NCI-H187 treated with DMSO at 0.1 percent for 48 hours (cell line): ENCODE measurements around the gene CORO2A.

Experiments
- DNase-seq: peaks from one replicate; lab custom pipeline; 2025; lab: John Stamatoyannopoulos, UW

CORO2A gene

GRCh38 chr9:98168153-98168780 is 24.2 kb downstream of the CORO2A start:
- no peak for DNase-seq

GRCh38 chr9:98164912-98165311 is 27.5 kb downstream of the CORO2A start:
- DNase-seq: no peak

- no peak for DNase-seq
Observed at GRCh38 chr9:98162613-98163012, 29.8 kb downstream of the CORO2A start.

GRCh38 chr9:98161851-98162250 is 30.6 kb downstream of the CORO2A start:
- no peak for DNase-seq

GRCh38 chr9:98159790-98160189 is 32.6 kb downstream of the CORO2A start:
- no peak for DNase-seq

DNA sequence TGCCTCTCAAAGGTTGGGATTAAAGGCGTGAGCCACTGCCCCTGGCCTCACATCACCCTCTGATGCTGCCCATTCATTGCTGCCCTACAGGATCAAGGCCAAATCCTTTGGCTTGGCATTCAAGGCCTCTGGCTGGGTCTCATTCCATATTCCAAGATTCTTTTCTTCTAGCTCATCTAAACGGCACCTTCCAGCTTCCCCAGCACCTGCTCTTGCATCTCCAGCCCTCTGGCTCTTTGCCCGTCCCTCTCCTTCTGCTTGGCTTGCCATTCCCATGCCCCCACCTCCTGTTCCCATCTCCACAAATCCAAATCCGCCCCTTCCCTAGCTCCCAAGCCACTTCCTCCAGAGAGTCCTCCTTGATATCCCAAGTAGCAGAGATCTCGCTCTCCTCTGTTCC is 33.1 kb downstream of the CORO2A start:
- DNase-seq: no peak

- DNase-seq: no peak
Observed at GRCh38 chr9:98158071-98158831, 34.2 kb downstream of the CORO2A start.

GRCh38 chr9:98157372-98157771 is 35.1 kb downstream of the CORO2A start:
- DNase-seq: no peak

DNA sequence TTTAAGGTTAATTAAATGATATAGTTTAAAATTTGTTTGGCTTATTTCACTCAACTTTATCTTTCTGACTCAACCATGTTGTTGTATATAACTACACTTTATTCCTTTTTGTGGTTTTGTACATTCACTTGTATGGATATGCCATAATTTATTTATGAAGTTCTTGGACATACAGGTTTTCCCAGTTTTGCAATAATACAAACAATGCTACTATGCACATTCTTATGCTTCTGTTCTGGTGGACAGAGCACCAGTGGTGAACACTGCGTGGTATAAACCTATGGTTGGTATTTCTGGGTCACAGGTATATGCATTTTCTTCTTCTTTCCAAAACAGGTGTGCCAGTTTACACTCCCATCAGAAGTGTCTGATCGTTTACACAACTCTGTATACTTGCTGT is 37.8 kb downstream of the CORO2A start:
- no peak for DNase-seq

GRCh38 chr9:98152526-98152925 is 39.9 kb downstream of the CORO2A start:
- DNase-seq: no peak

DNA sequence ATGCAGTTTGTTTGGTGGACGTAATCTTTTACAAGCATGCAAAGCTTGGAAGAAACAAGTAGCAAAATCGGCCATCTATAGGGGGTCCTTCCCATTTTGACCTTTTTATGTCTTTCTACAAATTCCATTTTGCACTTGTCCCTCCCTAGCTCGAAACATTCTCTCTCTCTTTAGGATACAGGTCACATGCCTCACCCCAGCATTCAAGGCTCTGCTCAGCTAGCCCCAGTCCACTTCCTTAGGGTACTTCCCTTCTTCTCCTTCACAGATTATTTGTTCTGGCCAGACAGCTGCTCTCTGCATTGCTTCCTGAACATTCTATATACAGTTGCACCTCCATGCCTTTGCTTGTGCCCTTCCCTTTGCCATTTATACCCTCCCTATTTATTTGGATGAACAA is 41.7 kb downstream of the CORO2A start:
- DNase-seq: no peak

DNA sequence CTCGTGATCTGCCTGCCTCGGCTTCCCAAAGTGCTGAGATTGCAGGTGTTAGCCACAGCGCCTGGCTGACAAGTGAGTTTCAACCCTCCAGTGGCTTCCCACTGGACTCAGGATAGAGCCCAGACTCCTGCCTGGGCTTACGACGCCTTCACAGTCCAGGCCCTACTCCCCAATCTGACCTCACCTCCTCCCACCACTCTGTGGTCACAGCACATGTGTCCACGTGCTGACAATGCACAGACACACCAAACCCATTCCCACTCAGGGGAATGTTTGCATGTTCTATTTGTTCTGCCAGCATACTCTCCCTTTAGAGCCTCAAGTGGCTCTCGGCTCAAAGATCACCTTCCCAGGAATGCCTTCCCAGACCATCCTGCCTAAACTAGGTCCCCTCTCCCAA is 42.3 kb downstream of the CORO2A start:
- no peak for DNase-seq

- no peak for DNase-seq
Observed at GRCh38 chr9:98149422-98149821, 43.0 kb downstream of the CORO2A start.

DNA sequence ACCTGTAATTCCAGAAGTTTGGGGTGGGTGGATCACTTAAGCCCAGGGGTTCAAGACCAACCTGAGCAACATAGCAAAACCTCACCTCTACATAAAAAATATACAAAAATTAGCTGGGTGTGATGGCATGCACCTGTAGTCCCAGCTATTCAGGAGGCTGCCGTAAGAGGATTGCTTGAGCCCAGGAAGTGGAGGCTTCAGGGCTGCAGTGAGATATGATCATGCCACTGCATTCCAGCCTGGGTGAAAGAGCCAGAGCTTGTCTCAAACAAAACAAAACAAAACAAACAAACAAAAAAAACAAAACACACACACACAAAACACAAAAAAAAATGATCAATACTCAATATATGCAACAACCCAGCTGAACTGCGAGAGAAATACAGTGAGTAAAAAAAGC is 44.0 kb downstream of the CORO2A start:
- DNase-seq: no peak

DNA sequence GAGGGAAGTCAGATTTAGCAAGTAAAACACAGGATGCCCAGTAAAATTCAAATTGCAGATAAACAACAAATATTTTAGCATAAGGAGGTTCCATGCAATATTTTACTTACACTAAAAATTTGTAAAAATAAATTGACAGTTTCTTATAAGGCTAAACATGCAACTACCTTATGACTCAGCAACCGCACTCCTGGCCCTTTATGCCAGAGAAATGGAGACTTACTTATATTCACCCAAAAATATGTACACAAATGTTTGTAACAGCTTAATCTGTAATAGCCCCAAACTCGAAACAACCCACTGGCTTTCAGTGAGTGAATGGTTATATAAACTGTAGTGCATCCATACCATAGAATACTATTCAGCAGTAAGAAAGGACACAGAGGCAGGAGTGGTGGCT is 44.9 kb downstream of the CORO2A start:
- DNase-seq: no peak

DNA sequence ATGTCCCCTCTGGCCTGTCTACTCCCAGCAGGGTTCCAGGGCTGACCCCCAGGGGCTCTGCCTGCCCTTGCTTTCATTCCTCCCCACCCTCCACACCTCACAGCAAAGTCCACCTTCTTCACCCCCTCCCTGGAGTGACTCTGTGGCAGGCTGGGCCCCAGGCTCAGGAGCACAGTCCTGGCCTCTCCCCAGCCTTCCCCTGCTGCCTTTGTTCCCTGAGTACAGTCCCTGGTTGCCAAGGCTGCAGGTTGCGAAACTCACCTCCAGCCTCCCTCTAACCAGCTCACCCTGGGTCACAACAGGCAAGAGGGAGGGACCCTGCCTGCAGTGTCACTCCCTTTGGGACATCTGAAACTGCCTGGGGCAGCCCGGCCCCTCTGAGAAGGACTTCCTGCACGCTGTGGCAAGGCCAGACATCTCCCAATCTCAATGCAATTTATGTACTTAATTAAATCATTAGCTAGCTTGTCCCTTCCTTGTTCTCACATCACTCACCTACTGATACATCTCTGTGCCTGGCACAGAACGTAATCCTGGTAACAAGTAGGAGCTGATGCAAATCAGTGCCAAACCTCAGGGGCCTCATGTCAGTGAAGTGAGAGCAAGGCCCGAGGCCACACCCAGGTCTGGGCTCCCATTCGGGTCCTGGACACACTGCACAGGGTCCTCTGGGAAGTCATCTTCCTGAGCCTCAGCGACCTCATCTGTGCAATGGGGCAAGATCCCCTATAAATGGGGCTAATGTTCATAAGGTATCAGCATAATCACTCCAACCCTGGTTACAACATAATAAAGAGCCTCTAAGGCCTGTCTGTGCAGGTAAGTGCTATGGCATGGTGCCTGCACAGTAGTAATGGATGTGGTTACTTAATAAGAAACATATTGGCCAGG is 46.1 kb downstream of the CORO2A start:
- DNase-seq: no peak

- DNase-seq: no peak
Observed at GRCh38 chr9:98144631-98145030, 47.8 kb downstream of the CORO2A start.

DNA sequence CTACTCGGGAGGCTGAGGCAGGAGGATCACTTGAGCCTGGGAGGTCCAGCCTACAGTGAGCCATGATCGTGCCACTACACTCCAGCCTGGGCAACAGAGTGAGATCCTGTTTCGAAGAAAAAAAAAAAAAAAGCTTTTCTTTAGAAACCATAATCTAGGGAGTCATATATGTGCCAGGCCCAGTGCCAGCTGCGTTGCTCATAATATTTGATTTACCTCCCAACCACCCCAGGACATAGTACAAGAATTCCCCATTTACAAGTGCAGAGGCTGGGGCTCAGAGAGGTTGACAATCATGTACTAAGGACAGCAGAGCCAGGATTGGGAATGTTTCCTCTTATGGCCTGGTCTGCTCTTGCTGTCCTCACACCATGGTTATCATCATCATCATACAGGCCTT is 48.4 kb downstream of the CORO2A start:
- no peak for DNase-seq

GRCh38 chr9:98142925-98143481 is 49.4 kb downstream of the CORO2A start:
- DNase-seq: no peak

- no peak for DNase-seq
Observed at GRCh38 chr9:98142182-98142907, 50.1 kb downstream of the CORO2A start.

DNA sequence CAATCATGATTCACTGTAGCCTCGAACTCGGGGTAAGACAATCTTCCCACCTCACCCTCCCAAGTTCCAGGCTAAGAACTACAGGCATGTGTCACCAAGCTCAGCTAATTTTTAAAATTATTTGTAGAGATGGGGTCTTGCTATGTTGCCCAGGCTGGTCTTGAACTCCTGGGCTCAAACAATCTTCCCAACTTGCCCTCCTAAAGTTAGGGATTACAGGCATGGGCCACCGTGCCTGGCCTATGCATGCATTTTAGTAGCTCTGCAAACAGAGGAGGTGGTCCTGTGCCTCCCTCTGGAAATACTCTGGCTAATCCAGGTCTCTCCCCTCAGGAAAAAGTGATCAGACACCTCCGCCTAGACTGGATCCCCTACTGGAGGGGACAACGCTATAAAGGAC is 51.9 kb downstream of the CORO2A start:
- DNase-seq: no peak

- no peak for DNase-seq
Observed at GRCh38 chr9:98136489-98136888, 55.9 kb downstream of the CORO2A start.
